Prostate gland (tissue), 2 donors: ENCODE results near the gene QRICH2. TPM values are rescaled to one million over a fixed set of nuclear protein-coding genes. Genes with fewer than 3 reads are reported as not detected.
"Not testable (repeated sequence)": the region's sequence is repeated elsewhere in the genome, so short reads cannot be mapped to it uniquely, and the experiment has no call there.

ENCODE experiments used
- DNase-seq: peaks from one replicate; pipeline ENCODE4 v3.0.0-alpha.2; 2019; ENCODE audit warnings: low spot score
- H3K27ac ChIP-seq, 2 donors: fragments of 200-600 bp; sonication (generic); 2 replicates each; pipeline ENCODE4 v1.5.1; 2017 to 2019
- H3K27me3 ChIP-seq: fragments of 200-600 bp; sonication (generic); replicated peaks from 2 replicates; pipeline ENCODE4 v1.5.1; 2019; ENCODE audit not compliant: insufficient read depth
- H3K36me3 ChIP-seq, 2 donors: fragments of 200-600 bp; sonication (generic); 1 replicate in 1 of 2; 2 replicates in 1 of 2; pipeline versions ENCODE4 v1.5.1 to v1.8.1; 2017 to 2019
- H3K4me1 ChIP-seq: fragments of 200-600 bp; sonication (generic); replicated peaks from 2 replicates; pipeline ENCODE4 v1.5.1; 2019
- H3K4me3 ChIP-seq, 2 donors: fragments of 200-600 bp; sonication (generic); 2 replicates each; pipeline ENCODE4 v1.5.1; 2017 to 2019
- H3K9me3 ChIP-seq: fragments of 200-600 bp; sonication (generic); 2 replicates; pipeline ENCODE4 v1.5.1; 2017
- CTCF ChIP-seq, 4 experiments: fragments of 200-600 bp in 2 of 4; fragments of 450-650 bp in 2 of 4; sonication (generic) in 2 of 4; IDR thresholded peaks; 1 replicate in 3 of 4; 2 replicates in 1 of 4; pipeline ENCODE4 v1.5.1; 2016 to 2019; ENCODE audit warnings: antibody characterized with exemption in 4 of 4, mild to moderate bottlenecking in 2 of 4, moderate library complexity in 2 of 4
- POLR2A ChIP-seq: fragments of 450-650 bp; IDR thresholded peaks from one replicate; pipeline ENCODE4 v1.6.1; 2016; ENCODE audit warnings: antibody characterized with exemption, mild to moderate bottlenecking
- POLR2AphosphoS5 ChIP-seq: sonication (generic); formaldehyde crosslinking; IDR thresholded peaks from one replicate; pipeline ENCODE4 v1.6.1; 2017; ENCODE audit warnings: antibody characterized with exemption
- WGBS: methylation state at CpG from one replicate; pipeline ENCODE4 v1.1.5; 2018; 5-methylcytosine and 5-hydroxymethylcytosine counted together
- intact Hi-C: fragments of 100-400 bp; cut with DNase I; formaldehyde crosslinking; loops from one replicate; pipeline ENCODE4 v1.14.2; 2022
- total RNA-seq, 2 donors: library from RNA; depleted of rRNA; stranded (reverse); fragments of >200 nt; gene quantifications; one replicate each; pipeline ENCODE4 v1.1.0, GENCODE V29; 2016

The QRICH2 gene
- total RNA-seq, 2 donors from 2014 or later = 3.1 to 9.8 TPM

GRCh38 chr17:76255801-76256429 lies 52.2 kb downstream of the QRICH2 start:
- H3K36me3 ChIP-seq = no peaks in the 10 kb centered on the region
- no peaks in the 10 kb centered on the region for H3K4me1 ChIP-seq
- intact Hi-C loops = no loop called here
- H3K4me3 ChIP-seq = no peak overlapping the region
- H3K9me3 ChIP-seq = no peaks in the 10 kb centered on the region
- H3K27ac ChIP-seq = no peak overlapping the region
- no peak for DNase-seq
- TF ChIP-seq POLR2A (no peak), POLR2AphosphoS5 (no peak), CTCF (IDR thresholded peaks at IDR 0.05) (no peak)
- 64% methylated on average over 6 of the region's 6 CpGs for WGBS
- no peaks in the 10 kb centered on the region for H3K27me3 ChIP-seq

GRCh38 chr17:76254275-76254674 lies 53.8 kb downstream of the QRICH2 start:
- Histone ChIP-seq H3K4me3 (no peak overlapping the region), H3K27me3 (no peaks in the 10 kb centered on the region)
- WGBS = 86% methylated on average over 5 of the region's 5 CpGs

GRCh38 chr17:76253841-76254240 lies 54.2 kb downstream of the QRICH2 start:
- no peaks in the 10 kb centered on the region for H3K27me3 ChIP-seq
- H3K4me3 ChIP-seq = no peak overlapping the region
- TF ChIP-seq CTCF (IDR thresholded peaks at IDR 0.05) (no peak), POLR2AphosphoS5 (no peak), POLR2A (no peak)
- 84% methylated on average over 7 of the region's 7 CpGs for WGBS
- DNase-seq = no peak
- no peaks in the 10 kb centered on the region for H3K4me1 ChIP-seq
- H3K36me3 ChIP-seq = no peaks in the 10 kb centered on the region
- intact Hi-C loops = no loop called here
- no peak overlapping the region for H3K27ac ChIP-seq
- H3K9me3 ChIP-seq = no peaks in the 10 kb centered on the region

More at GRCh38 chr17:76254275-76254674, 53.8 kb downstream of the QRICH2 start:
- intact Hi-C loops = no loop called here
- Histone ChIP-seq H3K27ac (no peak overlapping the region), H3K9me3 (no peaks in the 10 kb centered on the region), H3K4me1 (no peaks in the 10 kb centered on the region), H3K36me3 (no peaks in the 10 kb centered on the region)
- no peak for DNase-seq
- TF ChIP-seq POLR2A (no peak), POLR2AphosphoS5 (no peak), CTCF (IDR thresholded peaks at IDR 0.05) (no peak)

- H3K27ac ChIP-seq, intact Hi-C loops, H3K4me3 ChIP-seq, H3K4me1 ChIP-seq, DNase-seq, H3K27me3 ChIP-seq, H3K36me3 ChIP-seq, H3K9me3 ChIP-seq: not testable (repeated sequence)
- WGBS = 92% methylated on average over 23 of the region's 23 CpGs
These were observed 54.9 kb downstream of the QRICH2 start for GRCh38 chr17:76252967-76253766.

GRCh38 chr17:76252040-76252954 lies 55.8 kb downstream of the QRICH2 start:
- no peak overlapping the region for H3K4me3 ChIP-seq
- TF ChIP-seq POLR2A = no peak
- no peak for TF ChIP-seq CTCF (IDR thresholded peaks at IDR 0.05)
- TF ChIP-seq POLR2AphosphoS5 = peak; percentile 34
- 72% methylated on average over 11 of the region's 11 CpGs for WGBS

More at GRCh38 chr17:76252040-76252954, 55.8 kb downstream of the QRICH2 start:
- DNase-seq = no peak
- Histone ChIP-seq H3K4me1 (no peaks in the 10 kb centered on the region), H3K36me3 (no peaks in the 10 kb centered on the region), H3K27ac (no peak overlapping the region), H3K9me3 (no peaks in the 10 kb centered on the region), H3K27me3 (no peaks in the 10 kb centered on the region)
- intact Hi-C loops = no loop called here
